ENCODE data around the gene ATXN7L2.
"Not testable (repeated sequence)": the region's sequence is repeated elsewhere in the genome, so short reads cannot be mapped to it uniquely, and the experiment has no call there.

ATXN7L2 gene

GRCh38 chr1:109444346-109444745 lies 39.4 kb upstream of the ATXN7L2 start:
- no peak overlapping the region for H3K4me3 ChIP-seq (ENCODE audit: low read depth, low read length)
- TF ChIP-seq MYC (IDR thresholded peaks at IDR 0.05; ENCODE audit: low read depth, low read length) (no peak), MAX (IDR thresholded peaks at IDR 0.05; ENCODE audit: low read depth, low read length) (no peak), POLR2A (IDR thresholded peaks at IDR 0.05; ENCODE audit: extremely low read depth, insufficient read length) (no peak), CTCF (IDR thresholded peaks at IDR 0.05; ENCODE audit: low read depth, low read length) (no peak)
- DNase-seq (ENCODE audit: low read depth) = no peak

GRCh38 chr1:109445949-109446695 lies 37.6 kb upstream of the ATXN7L2 start:
- H3K4me3 ChIP-seq (ENCODE audit: low read depth, low read length); DNase-seq (ENCODE audit: low read depth): not testable (repeated sequence)

- TF ChIP-seq POLR2A (IDR thresholded peaks at IDR 0.05; ENCODE audit: extremely low read depth, insufficient read length) = no peak
- TF ChIP-seq MAX (IDR thresholded peaks at IDR 0.05; ENCODE audit: low read depth, low read length) = no peak
- TF ChIP-seq MYC (IDR thresholded peaks at IDR 0.05; ENCODE audit: low read depth, low read length) = no peak
- no peak for TF ChIP-seq CTCF (IDR thresholded peaks at IDR 0.05; ENCODE audit: low read depth, low read length)
- no peak for DNase-seq (ENCODE audit: low read depth)
- no peak overlapping the region for H3K4me3 ChIP-seq (ENCODE audit: low read depth, low read length)
These were observed 36.2 kb upstream of the ATXN7L2 start for GRCh38 chr1:109447524-109447923.

- DNase-seq (ENCODE audit: low read depth) = no peak
- TF ChIP-seq MAX (IDR thresholded peaks at IDR 0.05; ENCODE audit: low read depth, low read length) (no peak), CTCF (IDR thresholded peaks at IDR 0.05; ENCODE audit: low read depth, low read length) (no peak), MYC (IDR thresholded peaks at IDR 0.05; ENCODE audit: low read depth, low read length) (no peak), POLR2A (IDR thresholded peaks at IDR 0.05; ENCODE audit: extremely low read depth, insufficient read length) (no peak)
- no peak overlapping the region for H3K4me3 ChIP-seq (ENCODE audit: low read depth, low read length)
These were observed 29.1 kb upstream of the ATXN7L2 start for GRCh38 chr1:109454497-109455133.

DNA sequence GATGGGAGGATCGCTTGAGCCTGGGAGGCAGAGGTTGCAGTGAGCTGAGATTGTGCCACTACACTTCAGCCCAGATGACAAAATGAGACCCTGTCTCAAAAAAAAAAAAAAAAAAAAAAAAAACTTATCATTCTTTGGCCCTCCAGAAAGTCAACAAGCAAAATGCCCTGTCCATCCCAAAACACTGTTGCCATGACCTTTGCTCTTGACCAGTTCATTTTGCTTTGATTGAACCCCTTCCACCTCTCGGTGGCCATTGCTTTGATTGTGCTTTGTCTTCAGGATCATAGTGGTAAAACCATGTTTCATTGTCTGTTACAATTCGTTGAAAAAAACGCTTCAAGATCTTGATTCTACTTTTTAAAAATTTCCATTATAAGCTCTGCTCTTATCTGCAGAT lies 25.9 kb upstream of the ATXN7L2 start:
- DNase-seq (ENCODE audit: low read depth) = no peak
- no peak overlapping the region for H3K4me3 ChIP-seq (ENCODE audit: low read depth, low read length)
- TF ChIP-seq CTCF (IDR thresholded peaks at IDR 0.05; ENCODE audit: low read depth, low read length) (no peak), MAX (IDR thresholded peaks at IDR 0.05; ENCODE audit: low read depth, low read length) (no peak), MYC (IDR thresholded peaks at IDR 0.05; ENCODE audit: low read depth, low read length) (no peak), POLR2A (IDR thresholded peaks at IDR 0.05; ENCODE audit: extremely low read depth, insufficient read length) (no peak)

DNA sequence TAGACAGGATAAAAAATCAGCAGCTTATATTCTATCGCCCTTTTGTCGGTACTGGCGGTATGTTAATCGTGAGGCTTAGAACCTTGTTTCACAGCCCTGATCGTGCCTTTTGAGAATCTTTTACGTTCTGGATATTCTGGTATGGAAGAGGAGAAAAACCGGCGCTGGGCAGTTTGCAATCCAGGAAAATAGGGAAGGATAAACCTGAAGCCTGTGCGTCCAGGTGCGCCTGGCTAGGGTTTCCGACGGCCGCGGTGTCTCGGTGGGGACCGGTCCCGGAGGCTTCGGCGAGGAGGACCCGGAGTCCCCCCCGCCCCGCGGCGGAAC lies 17.6 kb upstream of the ATXN7L2 start:
- H3K4me3 ChIP-seq (ENCODE audit: low read depth, low read length) = no peak overlapping the region
- TF ChIP-seq CTCF (IDR thresholded peaks at IDR 0.05; ENCODE audit: low read depth, low read length) (no peak), MYC (IDR thresholded peaks at IDR 0.05; ENCODE audit: low read depth, low read length) (no peak), POLR2A (IDR thresholded peaks at IDR 0.05; ENCODE audit: extremely low read depth, insufficient read length) (no peak)
- DNase-seq (ENCODE audit: low read depth) = no peak
